Peyer's patch (tissue), 4 donors: Measurements from ENCODE around the gene C6orf47. TPM values are rescaled to one million over a fixed set of nuclear protein-coding genes. Genes with fewer than 3 reads are reported as not detected.
A peak's percentile ranks its signal among the peaks of the same experiment; 100 is the strongest.

Experiments used
- DNase-seq, 3 donors: peaks; one replicate each; pipeline ENCODE4 v3.0.0-alpha.2; 2017 to 2019
- H3K27ac ChIP-seq, 4 donors: fragments of 200-600 bp; sonication (generic); one replicate each; pipeline ENCODE4 v1.5.1; 2016 to 2019
- H3K27me3 ChIP-seq, 2 donors: fragments of 200-600 bp; sonication (generic); one replicate each; pipeline ENCODE4 v1.5.1; 2019
- H3K36me3 ChIP-seq, 3 donors: fragments of 200-600 bp; sonication (generic); one replicate each; pipeline ENCODE4 v1.5.1; 2016 to 2019
- H3K4me1 ChIP-seq, 4 donors: fragments of 200-600 bp; sonication (generic); one replicate each; pipeline ENCODE4 v1.5.1; 2016 to 2019
- H3K4me3 ChIP-seq, 4 donors: fragments of 200-600 bp; sonication (generic); 1 replicate in 3 of 4; 2 replicates in 1 of 4; pipeline ENCODE4 v1.5.1; 2016 to 2019; ENCODE audit warnings: mild to moderate bottlenecking in 1 of 4
- H3K9me3 ChIP-seq, 4 donors: fragments of 200-600 bp; sonication (generic); one replicate each; pipeline ENCODE4 v1.5.1; 2016 to 2019; ENCODE audit warnings: mild to moderate bottlenecking in 1 of 4
- CTCF ChIP-seq, 6 experiments: fragments of 450-650 bp in 4 of 6; fragments of 200-600 bp in 2 of 6; sonication (generic) in 1 of 6; IDR thresholded peaks; one replicate each; pipeline ENCODE4 v1.5.1; 2017 to 2019; ENCODE audit warnings: antibody characterized with exemption in 6 of 6, mild to moderate bottlenecking in 3 of 6, moderate library complexity in 1 of 6
- POLR2A ChIP-seq, 2 donors: fragments of 450-650 bp; IDR thresholded peaks; one replicate each; pipeline ENCODE4 v1.5.1; 2017; ENCODE audit warnings: antibody characterized with exemption in 2 of 2, mild to moderate bottlenecking in 2 of 2, moderate library complexity in 2 of 2
- total RNA-seq, 4 donors: library from RNA; depleted of rRNA; stranded (reverse); fragments of >200 nt; gene quantifications; one replicate each; pipeline ENCODE4 v1.1.0, GENCODE V29; 2016

Gene C6orf47
- total RNA-seq, 4 donors from 2014 or later = 26.4 to 46.7 (median 37.2) TPM

DNA sequence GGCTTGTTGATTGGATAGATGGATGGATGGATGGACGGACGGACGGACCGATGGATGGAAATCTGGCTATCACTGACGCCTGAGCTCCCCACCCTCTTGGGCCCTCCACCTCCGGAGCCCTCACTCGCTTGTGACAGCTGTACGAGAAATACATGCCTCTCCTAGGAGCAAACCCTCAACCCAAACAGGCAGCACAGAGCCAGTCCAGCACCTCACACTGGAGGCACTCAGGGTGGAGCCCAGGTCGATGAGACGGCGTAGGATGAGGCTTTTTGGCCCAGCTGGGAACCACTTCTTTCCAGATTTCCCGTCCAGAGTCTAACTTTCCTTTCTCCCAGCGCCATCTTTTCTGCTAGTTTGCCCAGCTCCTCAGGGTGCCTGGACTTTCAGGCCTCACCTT is 23.0 kb upstream of the C6orf47 start:
- peak overlapping the region in 1 of 4 donors; percentile 45 for H3K4me3 ChIP-seq
- peaks cover 0 to 31% (median 0%) of the 10 kb centered on the region in 3 donors for H3K36me3 ChIP-seq
- peak overlapping the region in 3 of 4 donors; percentile 55 to 81 (median 70) for H3K27ac ChIP-seq
- no peaks in the 10 kb centered on the region for H3K9me3 ChIP-seq
- no peaks in the 10 kb centered on the region for H3K27me3 ChIP-seq
- TF ChIP-seq CTCF (IDR thresholded peaks at IDR 0.05) (no peak), POLR2A (IDR thresholded peaks at IDR 0.05) (no peak)
- peaks cover 0 to 25% (median 3%) of the 10 kb centered on the region in 4 donors for H3K4me1 ChIP-seq
- no peak for DNase-seq

GRCh38 chr6:31681135-31681671 is 20.6 kb upstream of the C6orf47 start:
- Histone ChIP-seq H3K9me3 (no peaks in the 10 kb centered on the region), H3K27me3 (no peaks in the 10 kb centered on the region), H3K4me1 (peaks cover 0 to 25% (median 3%) of the 10 kb centered on the region in 4 donors), H3K4me3 (peak overlapping the region; percentile 41 to 69 (median 60)), H3K27ac (peak overlapping the region; percentile 59 to 77 (median 69)), H3K36me3 (peaks cover 0 to 7% (median 0%) of the 10 kb centered on the region in 3 donors)
- peak; percentile 50 to 67 (median 65) for DNase-seq
- TF ChIP-seq CTCF (IDR thresholded peaks at IDR 0.05) (peak in 2 of 6 experiments; percentile 5 to 12), POLR2A (IDR thresholded peaks at IDR 0.05) (no peak)

DNA sequence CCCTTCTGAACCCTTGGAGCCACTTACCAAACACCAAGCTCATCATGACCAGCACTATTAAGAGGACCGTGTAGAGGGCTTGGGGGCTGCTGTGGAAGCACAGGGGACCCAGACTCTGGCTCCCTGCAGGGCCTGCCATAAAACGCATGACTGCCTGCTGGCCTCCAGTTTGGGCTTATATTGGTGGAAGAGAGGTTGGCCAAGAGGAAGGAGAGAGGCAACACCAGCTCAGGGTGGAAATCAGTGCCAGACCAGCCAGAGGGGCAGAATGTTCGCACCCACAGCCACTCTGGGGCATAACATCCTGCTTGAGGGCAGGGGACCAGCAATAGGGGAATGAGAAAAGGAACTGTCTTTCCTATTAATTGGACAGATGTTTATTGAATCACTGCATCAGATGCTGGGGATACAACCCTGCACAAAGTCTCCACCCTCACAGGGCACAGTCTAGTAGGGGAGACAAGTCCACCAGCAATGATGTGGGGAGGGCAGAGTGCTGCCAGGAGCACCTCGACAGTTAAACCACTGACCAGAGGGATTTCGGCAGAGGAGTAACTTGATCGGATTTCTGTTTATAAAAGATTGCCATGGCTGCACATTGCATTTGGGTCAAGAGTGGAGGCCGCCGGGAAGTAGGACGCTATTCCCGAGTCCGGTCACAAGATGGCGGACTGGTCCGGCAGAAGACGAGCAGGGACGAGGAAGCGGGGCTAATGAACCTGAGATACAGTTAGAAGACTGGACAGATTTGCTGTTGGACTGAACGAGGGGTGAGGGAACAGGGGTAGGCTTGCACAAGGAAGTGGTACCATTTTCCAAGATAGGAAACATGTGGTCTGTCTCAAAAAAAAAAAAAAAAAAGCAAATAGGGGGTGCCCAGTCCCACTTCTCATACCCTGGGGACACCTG is 19.9 kb upstream of the C6orf47 start, which contains the start of gene LY6G5C:
TSS of gene LY6G5C (minus strand) at position 842 of the 909 bp plus-strand sequence. CDS start at position 148, 694 bp downstream.
- peaks cover 0 to 25% (median 3%) of the 10 kb centered on the region in 4 donors for H3K4me1 ChIP-seq

GRCh38 chr6:31677955-31678354 is 17.4 kb upstream of the C6orf47 start:
- Histone ChIP-seq H3K4me3 (no peak overlapping the region), H3K36me3 (peaks cover 0 to 4% (median 0%) of the 10 kb centered on the region in 3 donors), H3K9me3 (no peaks in the 10 kb centered on the region), H3K27me3 (no peaks in the 10 kb centered on the region), H3K27ac (no peak overlapping the region), H3K4me1 (peaks cover 0 to 25% (median 3%) of the 10 kb centered on the region in 4 donors)
- DNase-seq = no peak
- TF ChIP-seq POLR2A (IDR thresholded peaks at IDR 0.05) (no peak), CTCF (IDR thresholded peaks at IDR 0.05) (no peak)

More for the DNA sequence above, 19.9 kb upstream of the C6orf47 start, which contains the start of gene LY6G5C:
- peak within 1 kb of the TSS; percentile 41 to 69 (median 60) for H3K4me3 ChIP-seq
- TF ChIP-seq POLR2A (IDR thresholded peaks at IDR 0.05) (peak in 1 of 2 donors; percentile 17), CTCF (IDR thresholded peaks at IDR 0.05) (peak; percentile 47 to 88 (median 82))
- DNase-seq = peak; percentile 78 to 92 (median 83)
- no peaks in the 10 kb centered on the region for H3K36me3 ChIP-seq
- H3K9me3 ChIP-seq = no peaks in the 10 kb centered on the region
- peak within 1 kb of the TSS; percentile 59 to 77 (median 69) for H3K27ac ChIP-seq
- H3K27me3 ChIP-seq = no peaks in the 10 kb centered on the region

GRCh38 chr6:31676904-31677303 is 16.3 kb upstream of the C6orf47 start:
- H3K27me3 ChIP-seq = no peaks in the 10 kb centered on the region
- DNase-seq = no peak
- peaks cover 0 to 18% (median 3%) of the 10 kb centered on the region in 4 donors for H3K4me1 ChIP-seq
- no peak overlapping the region for H3K27ac ChIP-seq
- H3K36me3 ChIP-seq = peaks cover 0 to 15% (median 0%) of the 10 kb centered on the region in 3 donors
- TF ChIP-seq POLR2A (IDR thresholded peaks at IDR 0.05) (no peak), CTCF (IDR thresholded peaks at IDR 0.05) (no peak)
- no peaks in the 10 kb centered on the region for H3K9me3 ChIP-seq
- no peak overlapping the region for H3K4me3 ChIP-seq
